ENCODE data around the gene MED8.

Gene MED8

GRCh38 chr1:43427941-43428340 lies 38.3 kb upstream of the MED8 start:
- DNase-seq (ENCODE audit: low read depth in 2 of 2), result no peak
- H3K4me3 ChIP-seq (replicated peaks in 1 of 2; ENCODE audit: low read depth in 2 of 2, low read length in 2 of 2), result no peak overlapping the region
- no peak for TF ChIP-seq CTCF (IDR thresholded peaks at IDR 0.05; ENCODE audit: low read depth, low read length)

GRCh38 chr1:43427524-43427923 lies 37.9 kb upstream of the MED8 start:
- no peak for TF ChIP-seq CTCF (IDR thresholded peaks at IDR 0.05; ENCODE audit: low read depth, low read length)
- H3K4me3 ChIP-seq (replicated peaks in 1 of 2; ENCODE audit: low read depth in 2 of 2, low read length in 2 of 2), result no peak overlapping the region
- DNase-seq (ENCODE audit: low read depth in 2 of 2), result no peak

GRCh38 chr1:43426221-43426620 lies 36.6 kb upstream of the MED8 start:
- H3K4me3 ChIP-seq (replicated peaks in 1 of 2; ENCODE audit: low read depth in 2 of 2, low read length in 2 of 2), result no peak overlapping the region
- DNase-seq (ENCODE audit: low read depth in 2 of 2), result no peak
- no peak for TF ChIP-seq CTCF (IDR thresholded peaks at IDR 0.05; ENCODE audit: low read depth, low read length)

- no peak for DNase-seq (ENCODE audit: low read depth in 2 of 2)
- H3K4me3 ChIP-seq (replicated peaks in 1 of 2; ENCODE audit: low read depth in 2 of 2, low read length in 2 of 2), result no peak overlapping the region
- TF ChIP-seq CTCF (IDR thresholded peaks at IDR 0.05; ENCODE audit: low read depth, low read length), result no peak
Observed at GRCh38 chr1:43425045-43425444, 35.4 kb upstream of the MED8 start.

GRCh38 chr1:43423672-43424550 lies 34.3 kb upstream of the MED8 start:
- no peak for DNase-seq (ENCODE audit: low read depth in 2 of 2)
- TF ChIP-seq CTCF (IDR thresholded peaks at IDR 0.05; ENCODE audit: low read depth, low read length), result no peak
- H3K4me3 ChIP-seq (replicated peaks in 1 of 2; ENCODE audit: low read depth in 2 of 2, low read length in 2 of 2), result no peak overlapping the region

GRCh38 chr1:43422995-43423671 lies 33.5 kb upstream of the MED8 start:
- H3K4me3 ChIP-seq (replicated peaks in 1 of 2; ENCODE audit: low read depth in 2 of 2, low read length in 2 of 2), result no peak overlapping the region
- no peak for TF ChIP-seq CTCF (IDR thresholded peaks at IDR 0.05; ENCODE audit: low read depth, low read length)
- no peak for DNase-seq (ENCODE audit: low read depth in 2 of 2)

All from cardiac fibroblast (primary cell).